Measurements from ENCODE around the gene COL4A4.

COL4A4 gene

DNA sequence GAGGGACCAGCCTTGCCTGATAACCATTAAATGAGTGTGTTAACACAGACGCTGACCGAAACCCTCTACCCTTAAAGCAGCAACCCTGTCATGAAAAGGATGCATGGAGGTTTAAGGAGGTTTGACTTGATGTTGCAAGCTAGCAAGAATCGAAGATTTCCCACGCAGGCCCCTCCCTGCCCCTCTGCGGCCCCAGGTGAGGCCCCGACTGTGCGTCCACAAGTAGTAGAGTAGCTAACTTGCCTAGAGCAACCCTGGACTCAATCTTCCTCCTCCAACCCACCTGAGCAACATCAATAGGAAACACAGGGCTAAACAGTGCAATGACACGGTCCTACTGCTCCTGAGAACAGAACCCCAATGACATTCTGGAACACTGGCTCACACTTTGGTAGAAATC, 150.1 kb downstream of the COL4A4 start:
- no peak for ATAC-seq (replicated peaks)
- Mint-ChIP-seq H3K4me1 (peaks cover 0 to 2% of the 10 kb centered on the region in 2 donors), H3K36me3 (peaks cover 0 to 3% of the 10 kb centered on the region in 2 donors), H3K9me3 (no peaks in the 10 kb centered on the region), H3K4me3 (no peak overlapping the region), H3K27me3 (peaks cover 0 to 14% of the 10 kb centered on the region in 2 donors), H3K27ac (peak overlapping the region; percentile 66)
- no peak for DNase-seq

GRCh38 chr2:227013330-227013729, 150.7 kb downstream of the COL4A4 start:
- no peak overlapping the region for H3K4me3 Mint-ChIP-seq
- H3K9me3 Mint-ChIP-seq: no peaks in the 10 kb centered on the region
- DNase-seq (no peak), ATAC-seq (replicated peaks) (no peak)
- H3K27ac Mint-ChIP-seq: no peak overlapping the region
- H3K36me3 Mint-ChIP-seq: peaks cover 0 to 2% of the 10 kb centered on the region in 2 donors
- H3K4me1 Mint-ChIP-seq: peaks cover 0 to 2% of the 10 kb centered on the region in 2 donors
- peaks cover 0 to 8% of the 10 kb centered on the region in 2 donors for H3K27me3 Mint-ChIP-seq

GRCh38 chr2:227010433-227010832, 153.6 kb downstream of the COL4A4 start:
- no peaks in the 10 kb centered on the region for H3K27me3 Mint-ChIP-seq
- no peak for DNase-seq
- no peak for ATAC-seq (replicated peaks)
- H3K4me3 Mint-ChIP-seq: no peak overlapping the region
- peaks cover 0 to 2% of the 10 kb centered on the region in 2 donors for H3K4me1 Mint-ChIP-seq
- H3K36me3 Mint-ChIP-seq: no peaks in the 10 kb centered on the region
- H3K27ac Mint-ChIP-seq: no peak overlapping the region
- H3K9me3 Mint-ChIP-seq: no peaks in the 10 kb centered on the region

DNA sequence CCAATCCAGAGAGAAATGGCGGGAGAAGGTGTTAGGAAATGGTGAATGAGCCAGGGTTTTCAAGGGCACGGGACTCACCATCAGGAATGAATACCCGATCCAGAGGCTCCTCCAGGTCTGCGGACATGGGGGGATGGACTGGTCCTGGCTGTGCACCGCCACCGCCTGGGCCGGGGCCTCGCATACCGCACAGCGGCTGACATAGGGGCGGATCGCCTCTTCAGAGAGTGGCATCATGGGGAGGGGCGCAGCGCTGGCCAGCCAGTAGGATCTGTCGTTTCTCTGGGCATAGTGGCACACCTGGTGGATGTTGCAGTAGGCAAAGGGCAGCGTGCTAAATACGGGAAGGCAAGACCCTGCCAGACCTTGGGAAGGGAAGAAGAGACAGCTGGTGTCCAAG, 156.1 kb downstream of the COL4A4 start:
- H3K9me3 Mint-ChIP-seq: peaks cover 0 to 3% of the 10 kb centered on the region in 2 donors
- peaks cover 3 to 11% of the 10 kb centered on the region in 2 donors for H3K36me3 Mint-ChIP-seq
- ATAC-seq (replicated peaks) (no peak), DNase-seq (no peak)
- no peak overlapping the region for H3K27ac Mint-ChIP-seq
- H3K4me1 Mint-ChIP-seq: peaks cover 0 to 2% of the 10 kb centered on the region in 2 donors
- no peak overlapping the region for H3K4me3 Mint-ChIP-seq
- no peaks in the 10 kb centered on the region for H3K27me3 Mint-ChIP-seq

DNA sequence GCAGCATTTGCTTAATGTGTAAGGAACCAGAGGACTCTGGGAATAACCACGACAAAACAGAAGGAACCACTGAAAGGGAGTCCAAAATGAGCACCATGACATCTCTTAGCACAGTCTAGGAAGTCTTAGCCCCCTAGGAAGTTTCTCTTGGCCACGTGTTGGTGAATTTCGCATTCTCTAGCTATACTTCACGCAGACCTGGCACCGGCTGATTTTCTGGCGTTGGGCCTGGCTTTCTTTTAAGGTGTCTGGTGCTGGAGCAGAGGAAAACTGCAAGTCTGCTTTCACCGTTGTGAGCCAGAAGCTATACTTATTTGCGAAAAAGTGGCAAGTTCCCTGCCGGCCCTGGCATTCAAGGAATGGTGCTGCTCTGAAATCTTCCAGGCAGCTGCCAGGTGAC, 156.9 kb downstream of the COL4A4 start:
- Mint-ChIP-seq H3K4me1 (peaks cover 0 to 2% of the 10 kb centered on the region in 2 donors), H3K27ac (no peak overlapping the region), H3K36me3 (peaks cover 3 to 15% of the 10 kb centered on the region in 2 donors), H3K4me3 (no peak overlapping the region), H3K27me3 (no peaks in the 10 kb centered on the region), H3K9me3 (peaks cover 0 to 3% of the 10 kb centered on the region in 2 donors)
- ATAC-seq (replicated peaks): no peak
- DNase-seq: no peak

GRCh38 chr2:227006189-227006897, 157.7 kb downstream of the COL4A4 start:
- Mint-ChIP-seq H3K27ac (no peak overlapping the region), H3K4me1 (no peaks in the 10 kb centered on the region), H3K9me3 (peaks cover 0 to 3% of the 10 kb centered on the region in 2 donors), H3K4me3 (no peak overlapping the region), H3K36me3 (peaks cover 3 to 17% of the 10 kb centered on the region in 2 donors), H3K27me3 (no peaks in the 10 kb centered on the region)
- ATAC-seq (replicated peaks) (no peak), DNase-seq (no peak)

DNA sequence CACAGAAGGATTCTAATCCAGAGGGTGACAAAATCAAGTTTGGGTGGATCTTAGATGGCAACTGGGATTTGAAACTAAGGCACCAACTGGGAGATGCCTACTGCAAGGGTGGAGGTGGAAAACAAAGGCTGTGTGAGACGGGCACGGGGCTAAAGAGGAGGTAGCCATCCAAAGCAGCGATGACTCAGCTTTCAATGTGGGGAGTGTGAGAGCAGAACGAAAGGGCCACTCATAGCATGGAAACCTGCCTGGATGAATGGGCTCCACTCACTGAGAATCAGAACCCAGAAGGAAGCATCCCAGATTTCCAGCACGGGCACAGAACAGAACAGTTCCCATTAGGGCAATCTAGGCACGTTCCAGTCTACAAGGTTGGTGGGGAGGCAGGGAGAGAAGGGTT, 159.5 kb downstream of the COL4A4 start:
- Mint-ChIP-seq H3K9me3 (peaks cover 0 to 5% of the 10 kb centered on the region in 2 donors), H3K36me3 (peaks cover 16 to 35% of the 10 kb centered on the region in 2 donors), H3K27ac (no peak overlapping the region), H3K4me3 (no peak overlapping the region), H3K27me3 (no peaks in the 10 kb centered on the region), H3K4me1 (no peaks in the 10 kb centered on the region)
- ATAC-seq (replicated peaks) (no peak), DNase-seq (no peak)

- DNase-seq (no peak), ATAC-seq (replicated peaks) (no peak)
- Mint-ChIP-seq H3K27me3 (no peaks in the 10 kb centered on the region), H3K36me3 (peaks cover 38 to 64% of the 10 kb centered on the region in 2 donors), H3K4me1 (peaks cover 0 to 7% of the 10 kb centered on the region in 2 donors), H3K9me3 (peaks cover 0 to 5% of the 10 kb centered on the region in 2 donors), H3K4me3 (no peak overlapping the region), H3K27ac (no peak overlapping the region)
These were observed 163.9 kb downstream of the COL4A4 start for GRCh38 chr2:227000123-227000522.

- H3K27ac Mint-ChIP-seq: no peak overlapping the region
These were observed 164.3 kb downstream of the COL4A4 start for GRCh38 chr2:226999661-227000060.

GRCh38 chr2:226995625-226996041, 168.4 kb downstream of the COL4A4 start:
- H3K27me3 Mint-ChIP-seq: no peaks in the 10 kb centered on the region
- peaks cover 0 to 2% of the 10 kb centered on the region in 2 donors for H3K9me3 Mint-ChIP-seq
- H3K4me3 Mint-ChIP-seq: no peak overlapping the region
- DNase-seq: peak; percentile 18
- peak; percentile 93 to 99 for ATAC-seq (replicated peaks)
- H3K27ac Mint-ChIP-seq: peak overlapping the region; percentile 85
- peaks cover 29 to 59% of the 10 kb centered on the region in 2 donors for H3K36me3 Mint-ChIP-seq
- H3K4me1 Mint-ChIP-seq: peaks cover 3 to 12% of the 10 kb centered on the region in 2 donors

More at GRCh38 chr2:226999661-227000060, 164.3 kb downstream of the COL4A4 start:
- ATAC-seq (replicated peaks): no peak
- H3K9me3 Mint-ChIP-seq: peaks cover 0 to 5% of the 10 kb centered on the region in 2 donors
- peaks cover 3 to 12% of the 10 kb centered on the region in 2 donors for H3K4me1 Mint-ChIP-seq
- DNase-seq: no peak
- peaks cover 38 to 69% of the 10 kb centered on the region in 2 donors for H3K36me3 Mint-ChIP-seq
- H3K27me3 Mint-ChIP-seq: no peaks in the 10 kb centered on the region
- H3K4me3 Mint-ChIP-seq: no peak overlapping the region

DNA sequence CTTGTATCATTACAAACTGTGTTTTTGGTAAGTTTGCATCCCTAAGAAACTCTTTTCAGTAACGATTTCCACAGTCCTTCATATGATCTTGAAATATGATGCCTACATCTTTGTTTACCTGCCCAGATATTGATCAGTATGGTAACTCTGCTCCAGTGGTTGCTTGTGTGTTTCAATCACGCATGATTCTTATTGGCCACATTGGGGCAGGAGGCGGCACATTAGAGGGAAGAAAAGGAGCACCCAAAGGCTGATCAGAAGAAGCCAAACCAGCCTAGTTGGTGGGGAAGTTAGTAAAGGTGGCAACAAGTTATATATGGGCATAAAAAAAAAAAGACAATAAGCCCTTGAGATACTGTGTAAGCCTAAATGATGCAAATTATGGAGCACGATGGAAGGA, 169.2 kb downstream of the COL4A4 start:
- Mint-ChIP-seq H3K9me3 (no peaks in the 10 kb centered on the region), H3K27ac (no peak overlapping the region), H3K4me3 (no peak overlapping the region), H3K36me3 (peaks cover 21 to 53% of the 10 kb centered on the region in 2 donors), H3K27me3 (no peaks in the 10 kb centered on the region), H3K4me1 (peaks cover 3 to 12% of the 10 kb centered on the region in 2 donors)
- peak in 1 of 2 donors; percentile 33 for ATAC-seq (replicated peaks)
- DNase-seq: no peak

- Mint-ChIP-seq H3K36me3 (peaks cover 12 to 44% of the 10 kb centered on the region in 2 donors), H3K27me3 (no peaks in the 10 kb centered on the region), H3K4me3 (no peak overlapping the region), H3K27ac (no peak overlapping the region), H3K9me3 (no peaks in the 10 kb centered on the region), H3K4me1 (peaks cover 3 to 12% of the 10 kb centered on the region in 2 donors)
- DNase-seq (no peak), ATAC-seq (replicated peaks) (no peak)
These were observed 170.8 kb downstream of the COL4A4 start for GRCh38 chr2:226993171-226993570.

DNA sequence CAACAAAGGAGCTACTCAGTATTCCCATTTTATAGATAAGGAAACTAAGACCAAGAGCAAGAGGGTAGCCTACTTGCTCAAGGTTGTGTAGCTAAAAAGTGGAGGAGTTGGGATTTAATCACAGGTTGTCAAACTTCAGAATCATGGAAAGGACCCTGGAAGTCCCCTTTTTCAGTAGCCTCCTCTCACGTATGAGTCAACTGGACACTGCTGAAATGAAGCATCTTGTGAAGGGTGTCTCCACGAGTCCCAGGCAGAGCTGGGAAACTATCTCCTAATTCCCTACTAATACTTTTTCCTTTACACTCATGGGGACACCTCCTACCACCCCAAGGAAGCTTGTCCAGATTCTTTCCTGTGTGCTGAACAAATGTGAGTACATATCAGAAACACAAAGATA, 172.3 kb downstream of the COL4A4 start:
- no peaks in the 10 kb centered on the region for H3K9me3 Mint-ChIP-seq
- no peaks in the 10 kb centered on the region for H3K27me3 Mint-ChIP-seq
- H3K4me3 Mint-ChIP-seq: no peak overlapping the region
- H3K27ac Mint-ChIP-seq: no peak overlapping the region
- no peak for DNase-seq
- no peak for ATAC-seq (replicated peaks)
- H3K36me3 Mint-ChIP-seq: peaks cover 12 to 45% of the 10 kb centered on the region in 2 donors
- H3K4me1 Mint-ChIP-seq: peaks cover 3 to 12% of the 10 kb centered on the region in 2 donors

- ATAC-seq (replicated peaks): no peak
- Mint-ChIP-seq H3K27me3 (no peaks in the 10 kb centered on the region), H3K36me3 (peaks cover 7 to 21% of the 10 kb centered on the region in 2 donors), H3K4me3 (no peak overlapping the region), H3K9me3 (no peaks in the 10 kb centered on the region), H3K27ac (no peak overlapping the region), H3K4me1 (peaks cover 20 to 29% of the 10 kb centered on the region in 2 donors)
- DNase-seq: no peak
These were observed 178.4 kb downstream of the COL4A4 start for GRCh38 chr2:226985583-226985946.
